ENCODE results near the gene AKAP8. TPM values are rescaled to one million over a fixed set of nuclear protein-coding genes. Genes with fewer than 3 reads are reported as not detected.
"Not testable (repeated sequence)": the region's sequence is repeated elsewhere in the genome, so short reads cannot be mapped to it uniquely, and the experiment has no call there.

Gene AKAP8
- total RNA-seq, 1 donor from 2014 or later, result 41.3 TPM

DNA sequence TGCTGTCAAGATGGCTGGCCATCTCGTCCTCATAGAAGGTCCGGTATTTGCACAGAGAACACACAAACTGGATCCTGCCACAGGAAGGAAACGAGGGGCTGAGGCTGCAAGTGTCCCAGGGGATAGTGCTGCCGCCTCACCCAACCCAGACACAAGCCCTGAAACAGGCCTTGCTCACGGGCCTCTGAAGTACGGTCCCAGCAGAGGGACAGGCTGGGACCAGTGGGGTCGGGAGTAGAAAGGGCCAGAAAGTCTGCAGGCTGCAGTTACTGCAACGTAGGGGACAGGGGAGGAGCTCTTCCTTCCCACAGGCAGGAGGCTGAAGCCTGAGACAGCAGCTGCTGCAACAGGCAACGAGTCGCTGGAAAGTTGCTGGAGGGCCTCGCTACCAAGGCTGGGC, 18.2 kb upstream of the AKAP8 start:
- Mint-ChIP-seq H3K9me3 (no peaks in the 10 kb centered on the region), H3K4me3 (no peak overlapping the region), H3K4me1 (no peaks in the 10 kb centered on the region), H3K36me3 (ENCODE audit: low read depth) (peaks cover 32% of the 10 kb centered on the region), H3K27me3 (ENCODE audit: low read depth) (no peaks in the 10 kb centered on the region), H3K27ac (ENCODE audit: unreplicated experiment) (no peak overlapping the region)
- TF ChIP-seq, protein P1, sequence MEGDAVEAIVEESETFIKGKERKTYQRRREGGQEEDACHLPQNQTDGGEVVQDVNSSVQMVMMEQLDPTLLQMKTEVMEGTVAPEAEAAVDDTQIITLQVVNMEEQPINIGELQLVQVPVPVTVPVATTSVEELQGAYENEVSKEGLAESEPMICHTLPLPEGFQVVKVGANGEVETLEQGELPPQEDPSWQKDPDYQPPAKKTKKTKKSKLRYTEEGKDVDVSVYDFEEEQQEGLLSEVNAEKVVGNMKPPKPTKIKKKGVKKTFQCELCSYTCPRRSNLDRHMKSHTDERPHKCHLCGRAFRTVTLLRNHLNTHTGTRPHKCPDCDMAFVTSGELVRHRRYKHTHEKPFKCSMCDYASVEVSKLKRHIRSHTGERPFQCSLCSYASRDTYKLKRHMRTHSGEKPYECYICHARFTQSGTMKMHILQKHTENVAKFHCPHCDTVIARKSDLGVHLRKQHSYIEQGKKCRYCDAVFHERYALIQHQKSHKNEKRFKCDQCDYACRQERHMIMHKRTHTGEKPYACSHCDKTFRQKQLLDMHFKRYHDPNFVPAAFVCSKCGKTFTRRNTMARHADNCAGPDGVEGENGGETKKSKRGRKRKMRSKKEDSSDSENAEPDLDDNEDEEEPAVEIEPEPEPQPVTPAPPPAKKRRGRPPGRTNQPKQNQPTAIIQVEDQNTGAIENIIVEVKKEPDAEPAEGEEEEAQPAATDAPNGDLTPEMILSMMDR (conservative IDR thresholded peaks at IDR 0.05), result no peak
- DNase-seq (ENCODE audit: low read depth, low spot score), result no peak

DNA sequence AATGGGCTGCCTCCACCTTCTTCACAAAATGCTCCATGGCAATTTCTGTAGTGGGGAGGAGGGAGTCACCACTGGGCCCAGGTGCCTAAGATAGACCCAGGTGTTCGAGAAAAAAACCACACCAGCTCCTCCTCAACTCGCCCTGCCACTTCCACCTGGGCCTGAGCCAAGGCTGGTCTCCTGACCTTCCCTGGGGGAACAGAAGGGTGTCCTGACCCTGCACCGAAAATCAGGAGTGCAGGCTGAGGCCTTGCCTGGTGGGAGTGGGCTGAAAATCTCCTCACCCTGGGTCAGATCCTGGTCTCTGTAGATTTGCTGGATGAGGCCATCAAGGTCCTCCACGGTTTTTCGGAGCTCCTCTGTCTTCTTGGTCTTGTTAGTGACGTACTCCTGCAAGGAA, 17.6 kb upstream of the AKAP8 start:
- no peak for DNase-seq (ENCODE audit: low read depth, low spot score)
- no peak overlapping the region for H3K4me3 Mint-ChIP-seq
- H3K27ac Mint-ChIP-seq (ENCODE audit: unreplicated experiment), result no peak overlapping the region
- H3K27me3 Mint-ChIP-seq (ENCODE audit: low read depth), result no peaks in the 10 kb centered on the region
- no peaks in the 10 kb centered on the region for H3K9me3 Mint-ChIP-seq
- H3K4me1 Mint-ChIP-seq, result no peaks in the 10 kb centered on the region
- TF ChIP-seq, protein P1 (conservative IDR thresholded peaks at IDR 0.05), result no peak
- H3K36me3 Mint-ChIP-seq (ENCODE audit: low read depth), result peaks cover 33% of the 10 kb centered on the region

DNA sequence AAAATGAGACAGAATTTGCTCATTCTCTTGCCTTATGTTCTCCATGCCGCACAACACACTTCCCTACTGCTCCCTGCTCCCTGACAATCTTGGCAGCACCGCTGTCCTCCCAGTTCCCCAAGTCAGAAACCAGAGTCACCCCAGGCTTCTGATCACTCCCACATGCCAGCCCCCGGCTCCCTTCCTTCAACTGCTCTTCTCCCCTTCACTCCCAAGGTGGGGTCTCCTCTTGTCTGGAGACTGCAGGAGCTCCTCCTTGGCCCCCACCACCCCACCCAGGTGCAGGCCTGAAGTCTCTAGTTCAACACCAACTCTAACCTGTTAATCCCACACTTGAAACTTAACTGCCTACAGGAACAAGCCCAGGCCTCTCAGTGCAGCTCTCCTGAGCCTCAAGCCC, 16.8 kb upstream of the AKAP8 start:
- Mint-ChIP-seq H3K36me3 (ENCODE audit: low read depth) (peaks cover 33% of the 10 kb centered on the region), H3K27me3 (ENCODE audit: low read depth) (no peaks in the 10 kb centered on the region), H3K27ac (ENCODE audit: unreplicated experiment) (no peak overlapping the region)

DNA sequence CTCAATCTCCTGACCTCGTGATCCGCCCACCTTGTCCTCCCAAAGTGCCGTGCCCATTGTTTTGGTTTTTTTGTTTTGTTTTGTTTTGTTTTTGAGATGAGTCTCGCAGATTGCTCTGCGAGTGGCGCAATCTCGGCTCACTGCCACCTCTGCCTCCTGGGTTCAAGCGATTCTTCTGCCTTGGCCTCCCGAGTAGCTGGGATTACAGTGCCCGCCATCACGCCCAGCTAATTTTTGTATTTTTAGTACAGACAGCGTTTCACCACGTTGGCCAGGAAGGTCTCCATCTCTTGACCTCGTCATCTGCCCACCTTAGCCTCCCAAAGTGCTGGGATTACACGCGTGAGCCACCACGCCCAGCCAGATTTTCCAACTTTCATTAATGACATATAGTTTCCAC, 15.7 kb upstream of the AKAP8 start:
- H3K4me3 Mint-ChIP-seq; H3K9me3 Mint-ChIP-seq; H3K4me1 Mint-ChIP-seq; DNase-seq (ENCODE audit: low read depth, low spot score); H3K27me3 Mint-ChIP-seq (ENCODE audit: low read depth); H3K27ac Mint-ChIP-seq (ENCODE audit: unreplicated experiment): not testable (repeated sequence)
- peaks cover 36% of the 10 kb centered on the region for H3K36me3 Mint-ChIP-seq (ENCODE audit: low read depth)

More for the DNA sequence above, 16.8 kb upstream of the AKAP8 start:
- Mint-ChIP-seq H3K4me3 (no peak overlapping the region), H3K4me1 (no peaks in the 10 kb centered on the region), H3K9me3 (no peaks in the 10 kb centered on the region)
- TF ChIP-seq, protein P1 (conservative IDR thresholded peaks at IDR 0.05), result no peak
- DNase-seq (ENCODE audit: low read depth, low spot score), result no peak

DNA sequence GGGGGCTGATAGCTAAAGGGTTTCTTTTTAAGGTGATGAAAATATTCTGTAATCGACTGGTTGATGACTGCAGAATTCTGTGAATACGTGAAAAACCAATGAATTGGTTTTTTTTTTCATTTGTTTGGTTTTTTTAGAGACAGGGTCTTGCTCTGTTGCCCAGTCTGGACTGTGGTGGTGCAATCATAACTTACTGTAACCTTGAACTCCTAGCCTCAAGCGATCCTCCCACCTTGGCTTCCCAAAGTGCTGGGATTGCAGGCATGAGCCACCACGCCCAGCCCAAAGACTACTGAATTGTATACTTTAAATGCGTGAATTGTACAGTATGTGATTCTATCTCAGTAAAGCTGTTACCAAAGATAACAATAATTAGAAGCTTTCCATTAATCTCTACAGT, 14.8 kb upstream of the AKAP8 start:
- no peak overlapping the region for H3K4me3 Mint-ChIP-seq
- DNase-seq (ENCODE audit: low read depth, low spot score), result no peak
- H3K9me3 Mint-ChIP-seq, result no peaks in the 10 kb centered on the region
- no peak overlapping the region for H3K27ac Mint-ChIP-seq (ENCODE audit: unreplicated experiment)
- no peaks in the 10 kb centered on the region for H3K27me3 Mint-ChIP-seq (ENCODE audit: low read depth)
- TF ChIP-seq, protein P1 (conservative IDR thresholded peaks at IDR 0.05), result no peak
- H3K4me1 Mint-ChIP-seq, result no peaks in the 10 kb centered on the region
- peaks cover 39% of the 10 kb centered on the region for H3K36me3 Mint-ChIP-seq (ENCODE audit: low read depth)

DNA sequence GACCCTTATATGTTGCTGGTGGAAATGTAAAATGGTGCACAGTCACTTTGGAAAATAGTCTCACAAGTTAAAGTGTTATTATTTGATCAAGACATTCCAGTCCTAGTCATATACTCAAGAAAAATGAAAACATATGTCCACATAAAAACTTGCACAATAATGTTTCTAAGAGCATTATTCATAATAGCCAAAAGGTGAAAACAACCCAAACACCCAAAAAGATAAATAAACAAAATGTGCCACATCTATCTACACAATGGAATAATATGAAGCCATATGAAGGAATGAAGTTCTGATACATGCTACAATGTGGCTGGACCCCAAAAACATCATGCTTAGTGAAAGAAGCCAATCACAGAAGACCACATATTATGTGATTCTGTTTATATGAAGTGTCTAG, 14.4 kb upstream of the AKAP8 start:
- Mint-ChIP-seq H3K4me3 (no peak overlapping the region), H3K27me3 (ENCODE audit: low read depth) (no peaks in the 10 kb centered on the region), H3K9me3 (no peaks in the 10 kb centered on the region), H3K27ac (ENCODE audit: unreplicated experiment) (no peak overlapping the region), H3K4me1 (no peaks in the 10 kb centered on the region), H3K36me3 (ENCODE audit: low read depth) (peaks cover 42% of the 10 kb centered on the region)
- TF ChIP-seq, protein P1 (conservative IDR thresholded peaks at IDR 0.05), result no peak
- no peak for DNase-seq (ENCODE audit: low read depth, low spot score)

Measured in neural crest cell (in vitro differentiated cells).